GM13977 (cell line): Measurements from ENCODE around the gene DIRAS2.
"Not testable (repeated sequence)": the region's sequence is repeated elsewhere in the genome, so short reads cannot be mapped to it uniquely, and the experiment has no call there.

Experiments used
- DNase-seq: peaks from one replicate; pipeline ENCODE4 v3.0.0; 2012; ENCODE audit warnings: low spot score
- CTCF ChIP-seq: IDR thresholded peaks from 2 replicates; pipeline ENCODE4 v1.5.1; 2012; ENCODE audit warnings: mild to moderate bottlenecking, control low read depth; ENCODE audit not compliant: insufficient read depth; ENCODE audit errors: extremely low read depth, missing control alignments
- in situ Hi-C: fragments of 300-500 bp; cut with MboI; formaldehyde crosslinking; loops from one replicate; pipeline ENCODE4 v1.12.0; 2022; ENCODE audit warnings: low sequenced_read_pairs, low pct_unique_long_range_greater_than_20kb, mixed read lengths, inconsistent platforms; ENCODE audit not compliant: unreplicated experiment

Gene DIRAS2

GRCh38 chr9:90658783-90659182 is 16.2 kb upstream of the DIRAS2 start:
- DNase-seq = no peak
- in situ Hi-C loops = no loop called here
- no peak for TF ChIP-seq CTCF

GRCh38 chr9:90658181-90658580 is 15.6 kb upstream of the DIRAS2 start:
- DNase-seq = no peak
- no peak for TF ChIP-seq CTCF
- in situ Hi-C loops = no loop called here

- DNase-seq, in situ Hi-C loops: not testable (repeated sequence)
These were observed 14.3 kb upstream of the DIRAS2 start for GRCh38 chr9:90656876-90657275.

GRCh38 chr9:90651246-90651645 is 8.6 kb upstream of the DIRAS2 start:
- in situ Hi-C loops = no loop called here
- no peak for TF ChIP-seq CTCF
- DNase-seq = no peak

- in situ Hi-C loops = no loop called here
- DNase-seq = no peak
- no peak for TF ChIP-seq CTCF
These were observed 5.2 kb upstream of the DIRAS2 start for GRCh38 chr9:90647843-90648242.

- in situ Hi-C loops = no loop called here
- no peak for TF ChIP-seq CTCF
- no peak for DNase-seq
These were observed 3.1 kb upstream of the DIRAS2 start for GRCh38 chr9:90645721-90646120.

- no peak for TF ChIP-seq CTCF
- no peak for DNase-seq
- in situ Hi-C loops = no loop called here
These were observed 638 bp downstream of the DIRAS2 start for GRCh38 chr9:90641884-90642487.
